Activated CD8-positive, alpha-beta T cell treated with anti-CD3 and anti-CD28 coated beads for 36 hours (primary cell): ENCODE results near the gene TOP2A. TPM values are rescaled to one million over a fixed set of nuclear protein-coding genes. Genes with fewer than 3 reads are reported as not detected.

Experiments used
- ATAC-seq: fragments of 200-7000 bp; cut with Tn5 transposase; one replicate; pipeline ENCODE4 v1.10.0; 2021; ENCODE audit warnings: mild to moderate bottlenecking, moderate library complexity
- CTCF ChIA-PET: fragments of 350-600 bp; sonication (Branson Sonifier 250); formaldehyde crosslinking; loops from one replicate; lab custom pipeline; 2021; ENCODE audit warnings: antibody characterized with exemption; lab: Charles Lee
- POLR2A ChIA-PET: fragments of 350-600 bp; sonication (Branson Sonifier 250); formaldehyde crosslinking; loops from one replicate; lab custom pipeline; 2021; ENCODE audit warnings: antibody characterized with exemption; lab: Charles Lee
- DNase-seq: peaks from one replicate; pipeline ENCODE4 v3.0.0-alpha.2; 2020
- H3K27ac Mint-ChIP-seq: one replicate; pipeline ENCODE4 v1.8.0; 2021; ENCODE audit warnings: mild to moderate bottlenecking, mixed read lengths
- H3K27me3 Mint-ChIP-seq: one replicate; pipeline ENCODE4 v1.8.0; 2021; ENCODE audit warnings: mixed read lengths
- H3K36me3 Mint-ChIP-seq: one replicate; pipeline ENCODE4 v1.8.0; 2021; ENCODE audit warnings: low read depth, mixed read lengths
- H3K4me1 Mint-ChIP-seq: one replicate; pipeline ENCODE4 v1.8.0; 2021; ENCODE audit warnings: low read depth, mixed read lengths
- H3K4me3 Mint-ChIP-seq: one replicate; pipeline ENCODE4 v1.8.0; 2021; ENCODE audit warnings: mild to moderate bottlenecking, moderate library complexity, mixed read lengths
- H3K9me3 Mint-ChIP-seq: one replicate; pipeline ENCODE4 v1.8.0; 2021; ENCODE audit warnings: mixed read lengths
- intact Hi-C: fragments of 100-400 bp; cut with micrococcal nuclease; formaldehyde crosslinking; loops from one replicate; pipeline ENCODE4 v1.10.0; 2022
- total RNA-seq, 2 experiments: library from RNA; stranded (reverse); gene quantifications; one replicate each; pipeline ENCODE4 v1.2.3, GENCODE V29; 2021
- TF ChIP-seq, protein P1 (sequence below): fragments of 200-600 bp; IDR thresholded peaks from one replicate; pipeline ENCODE4 v1.8.0; 2022; ENCODE audit warnings: antibody characterized with exemption, mild to moderate bottlenecking

TOP2A gene
- total RNA-seq, 2 experiments from 2014 or later: 273 to 280 TPM

DNA sequence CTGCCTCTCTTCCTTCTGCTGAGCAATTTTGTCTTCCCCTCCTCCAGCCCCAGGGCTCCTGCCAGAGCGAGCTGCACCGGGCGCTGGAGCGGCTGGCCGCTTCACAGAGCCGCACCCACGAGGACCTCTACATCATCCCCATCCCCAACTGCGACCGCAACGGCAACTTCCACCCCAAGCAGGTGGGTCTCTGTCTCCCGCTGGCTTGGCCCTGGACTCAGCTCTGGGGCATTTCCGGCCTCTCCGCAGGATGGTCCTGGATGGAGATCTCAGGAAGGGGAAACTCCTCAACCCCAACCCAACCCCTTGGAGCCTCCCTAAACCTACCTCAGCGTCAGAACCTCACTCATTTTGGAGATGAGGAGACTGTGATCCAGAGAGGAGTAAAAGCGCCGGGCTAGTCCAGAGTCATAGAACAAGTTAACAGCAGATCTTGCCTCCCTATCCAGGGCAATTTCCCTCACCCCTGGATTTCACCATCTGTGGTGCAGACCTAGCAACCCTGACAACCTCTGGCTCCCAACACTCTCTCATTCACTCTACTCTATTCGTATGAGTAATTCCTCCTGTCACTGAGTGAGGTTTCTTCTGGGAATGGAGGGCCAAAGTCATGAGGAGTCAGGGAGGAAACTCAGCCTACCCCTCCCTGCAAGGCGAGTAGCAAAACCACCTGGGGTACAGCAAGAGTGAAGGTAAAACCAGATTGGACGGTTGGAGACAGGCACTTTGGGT is 36.4 kb upstream of the TOP2A start:
- H3K4me1 Mint-ChIP-seq: peaks cover 6% of the 10 kb centered on the region
- H3K36me3 Mint-ChIP-seq: no peaks in the 10 kb centered on the region
- H3K27ac Mint-ChIP-seq: no peak overlapping the region
- ATAC-seq: no peak
- TF ChIP-seq, protein P1, sequence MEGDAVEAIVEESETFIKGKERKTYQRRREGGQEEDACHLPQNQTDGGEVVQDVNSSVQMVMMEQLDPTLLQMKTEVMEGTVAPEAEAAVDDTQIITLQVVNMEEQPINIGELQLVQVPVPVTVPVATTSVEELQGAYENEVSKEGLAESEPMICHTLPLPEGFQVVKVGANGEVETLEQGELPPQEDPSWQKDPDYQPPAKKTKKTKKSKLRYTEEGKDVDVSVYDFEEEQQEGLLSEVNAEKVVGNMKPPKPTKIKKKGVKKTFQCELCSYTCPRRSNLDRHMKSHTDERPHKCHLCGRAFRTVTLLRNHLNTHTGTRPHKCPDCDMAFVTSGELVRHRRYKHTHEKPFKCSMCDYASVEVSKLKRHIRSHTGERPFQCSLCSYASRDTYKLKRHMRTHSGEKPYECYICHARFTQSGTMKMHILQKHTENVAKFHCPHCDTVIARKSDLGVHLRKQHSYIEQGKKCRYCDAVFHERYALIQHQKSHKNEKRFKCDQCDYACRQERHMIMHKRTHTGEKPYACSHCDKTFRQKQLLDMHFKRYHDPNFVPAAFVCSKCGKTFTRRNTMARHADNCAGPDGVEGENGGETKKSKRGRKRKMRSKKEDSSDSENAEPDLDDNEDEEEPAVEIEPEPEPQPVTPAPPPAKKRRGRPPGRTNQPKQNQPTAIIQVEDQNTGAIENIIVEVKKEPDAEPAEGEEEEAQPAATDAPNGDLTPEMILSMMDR: no peak
- DNase-seq: no peak
- H3K9me3 Mint-ChIP-seq: no peaks in the 10 kb centered on the region
- H3K4me3 Mint-ChIP-seq: no peak overlapping the region
- intact Hi-C loops: no loop called here
- H3K27me3 Mint-ChIP-seq: peaks cover 1% of the 10 kb centered on the region
- ChIA-PET POLR2A (interaction anchor here (1.0 kb wide), 1 partner anchor 19 kb away, joined by 3 read pairs; no protein-coding TSS in a partner anchor), CTCF (interaction anchor here (1.6 to 2.2 kb wide), 4 partner anchors 21 to 96 kb away, joined by 3 to 16 read pairs (median 12); no protein-coding TSS in a partner anchor)

DNA sequence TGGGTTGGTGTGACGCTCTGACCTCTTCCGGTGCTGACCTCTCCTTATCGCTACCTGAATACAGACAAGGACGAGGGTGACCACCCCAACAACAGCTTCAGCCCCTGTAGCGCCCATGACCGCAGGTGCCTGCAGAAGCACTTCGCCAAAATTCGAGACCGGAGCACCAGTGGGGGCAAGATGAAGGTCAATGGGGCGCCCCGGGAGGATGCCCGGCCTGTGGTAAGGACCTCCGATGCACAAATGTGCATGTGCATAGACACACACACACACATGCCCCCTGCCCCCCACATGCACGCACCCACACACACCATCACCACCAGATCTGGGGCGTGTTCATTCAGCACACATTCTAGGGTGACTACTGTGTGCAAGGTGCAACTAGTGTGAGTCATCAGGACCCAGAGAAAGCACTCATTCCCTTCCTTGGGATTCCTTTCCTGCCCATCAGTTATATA is 35.3 kb upstream of the TOP2A start:
- Mint-ChIP-seq H3K4me3 (no peak overlapping the region), H3K27me3 (peaks cover 1% of the 10 kb centered on the region), H3K27ac (no peak overlapping the region), H3K9me3 (no peaks in the 10 kb centered on the region), H3K36me3 (no peaks in the 10 kb centered on the region), H3K4me1 (peaks cover 8% of the 10 kb centered on the region)
- ChIA-PET CTCF (interaction anchor here (7.0 kb wide), 1 partner anchor 79 kb away, joined by 34 read pairs; no protein-coding TSS in a partner anchor), POLR2A (interaction anchor here (0.7 kb wide), 1 partner anchor 23 kb away, joined by 3 read pairs; no protein-coding TSS in a partner anchor)
- ATAC-seq (no peak), DNase-seq (no peak)
- intact Hi-C loops: no loop called here
- TF ChIP-seq, protein P1: no peak

DNA sequence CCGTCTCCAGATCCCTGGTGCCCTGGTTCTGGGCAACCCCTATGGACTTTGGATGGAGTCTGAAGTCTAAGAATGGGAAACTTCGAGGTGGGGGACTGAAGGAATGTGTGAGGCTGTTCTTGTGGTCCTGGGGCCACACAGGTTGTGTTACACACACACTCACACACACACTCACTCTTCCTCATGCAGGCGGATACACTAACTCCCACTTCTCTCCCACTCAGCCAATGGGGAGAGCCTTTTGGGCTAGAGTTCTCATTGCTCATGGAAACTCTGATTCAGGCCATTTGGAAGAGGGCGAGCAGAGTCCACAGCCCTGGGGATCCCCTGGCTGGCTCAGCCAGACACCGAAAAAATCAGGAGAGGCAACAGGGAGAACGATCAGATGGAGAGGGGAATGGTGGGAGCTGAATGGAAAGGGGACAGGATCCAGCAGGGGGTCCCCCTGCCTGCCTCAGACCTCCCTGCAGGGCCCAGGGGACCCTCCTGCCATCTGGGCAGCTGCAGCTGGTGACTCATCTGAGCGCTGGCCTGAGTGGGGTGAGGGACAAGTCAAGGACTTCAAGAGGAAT is 34.6 kb upstream of the TOP2A start:
- Mint-ChIP-seq H3K27ac (no peak overlapping the region), H3K9me3 (no peaks in the 10 kb centered on the region), H3K4me1 (peaks cover 11% of the 10 kb centered on the region), H3K27me3 (peaks cover 1% of the 10 kb centered on the region), H3K4me3 (no peak overlapping the region), H3K36me3 (no peaks in the 10 kb centered on the region)
- intact Hi-C loops: no loop called here
- POLR2A ChIA-PET: interaction anchor here (0.7 kb wide), 1 partner anchor 24 kb away, joined by 3 read pairs; no protein-coding TSS in a partner anchor
- ATAC-seq (peak; percentile 71), DNase-seq (peak; percentile 49)
- TF ChIP-seq, protein P1: no peak
- CTCF ChIA-PET: interaction anchor here (0.8 to 7.0 kb wide), 4 partner anchors 9 to 90 kb away, joined by 3 to 34 read pairs (median 4); no protein-coding TSS in a partner anchor

DNA sequence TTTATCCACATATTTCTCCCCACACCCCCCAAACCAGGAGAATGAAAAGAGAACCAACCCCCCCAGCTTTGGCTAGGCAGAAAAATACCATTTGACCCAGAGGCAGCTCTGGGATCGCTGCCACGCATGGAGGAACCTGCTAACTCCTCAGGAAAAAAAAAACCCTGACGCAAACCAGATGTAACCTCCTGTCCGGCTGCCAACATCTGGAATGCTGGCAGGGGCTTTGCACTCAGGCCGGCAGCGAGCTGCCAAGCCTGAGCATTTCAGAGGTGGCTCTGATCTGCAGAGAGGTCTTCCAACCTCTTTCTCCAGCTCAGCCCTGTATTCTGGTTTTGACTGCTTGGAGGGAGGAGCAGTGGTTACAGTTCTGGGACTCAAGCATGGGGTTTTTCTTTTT is 33.7 kb upstream of the TOP2A start:
- TF ChIP-seq, protein P1: no peak
- Mint-ChIP-seq H3K4me3 (no peak overlapping the region), H3K27me3 (peaks cover 4% of the 10 kb centered on the region), H3K4me1 (peaks cover 11% of the 10 kb centered on the region), H3K36me3 (no peaks in the 10 kb centered on the region), H3K27ac (no peak overlapping the region), H3K9me3 (no peaks in the 10 kb centered on the region)
- intact Hi-C loops: no loop called here
- DNase-seq (no peak), ATAC-seq (no peak)
- ChIA-PET POLR2A (interaction anchor here (0.5 kb wide), 1 partner anchor 52 kb away, joined by 3 read pairs; no protein-coding TSS in a partner anchor), CTCF (interaction anchor here (0.8 to 7.0 kb wide), 6 partner anchors 9 to 109 kb away, joined by 3 to 34 read pairs (median 4); no protein-coding TSS in a partner anchor)
